HG02870 (cell line): ENCODE measurements around the gene AKT2.
A peak's percentile ranks its signal among the peaks of the same experiment; 100 is the strongest.

Source experiments
- ATAC-seq: cut with Tn5 transposase; IDR thresholded peaks from one replicate; pipeline ENCODE4 v1.9.1; 2021; ENCODE audit warnings: mild to moderate bottlenecking, moderate library complexity; ENCODE audit not compliant: unreplicated experiment

Gene AKT2

DNA sequence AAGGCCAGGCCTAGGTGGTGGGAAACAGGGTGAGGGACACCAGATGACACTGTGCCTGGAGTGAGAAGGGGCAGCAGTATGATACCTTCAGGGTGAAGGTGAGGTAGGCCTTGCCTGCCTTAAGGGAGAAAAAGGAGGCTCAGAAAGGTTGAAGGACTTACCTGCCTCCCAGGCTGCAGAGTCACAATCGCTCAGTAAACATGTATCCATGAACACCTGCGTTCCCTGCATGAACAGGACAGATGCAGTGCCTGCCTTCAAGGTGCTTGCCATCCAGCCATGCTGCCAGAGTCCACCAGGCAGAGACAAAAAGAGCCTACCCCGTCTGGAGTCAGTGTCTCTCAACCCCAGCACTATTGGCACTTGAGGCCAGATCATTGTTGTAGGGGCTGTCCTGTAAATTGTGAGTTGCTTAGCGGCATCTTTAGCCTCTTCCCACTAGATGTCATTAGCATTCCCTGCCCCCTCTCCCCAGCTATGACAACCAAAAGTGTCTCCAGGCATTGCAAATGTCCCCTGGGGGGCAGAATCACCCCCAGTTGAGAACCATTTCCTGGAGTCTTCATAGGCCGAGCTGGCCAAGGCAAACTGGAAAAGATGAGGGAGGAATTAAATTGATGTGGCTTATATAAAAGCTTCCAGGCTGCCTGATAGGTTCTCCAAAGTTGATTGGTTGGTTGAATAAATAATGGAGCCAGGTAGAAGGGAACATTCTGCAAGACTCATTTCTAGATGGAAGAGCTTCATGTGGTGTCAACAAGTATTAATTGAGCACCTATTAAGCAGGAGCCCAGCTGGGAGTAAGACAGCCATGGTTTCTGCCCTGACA is 92.2 kb downstream of the AKT2 start:
- ATAC-seq = no peak

DNA sequence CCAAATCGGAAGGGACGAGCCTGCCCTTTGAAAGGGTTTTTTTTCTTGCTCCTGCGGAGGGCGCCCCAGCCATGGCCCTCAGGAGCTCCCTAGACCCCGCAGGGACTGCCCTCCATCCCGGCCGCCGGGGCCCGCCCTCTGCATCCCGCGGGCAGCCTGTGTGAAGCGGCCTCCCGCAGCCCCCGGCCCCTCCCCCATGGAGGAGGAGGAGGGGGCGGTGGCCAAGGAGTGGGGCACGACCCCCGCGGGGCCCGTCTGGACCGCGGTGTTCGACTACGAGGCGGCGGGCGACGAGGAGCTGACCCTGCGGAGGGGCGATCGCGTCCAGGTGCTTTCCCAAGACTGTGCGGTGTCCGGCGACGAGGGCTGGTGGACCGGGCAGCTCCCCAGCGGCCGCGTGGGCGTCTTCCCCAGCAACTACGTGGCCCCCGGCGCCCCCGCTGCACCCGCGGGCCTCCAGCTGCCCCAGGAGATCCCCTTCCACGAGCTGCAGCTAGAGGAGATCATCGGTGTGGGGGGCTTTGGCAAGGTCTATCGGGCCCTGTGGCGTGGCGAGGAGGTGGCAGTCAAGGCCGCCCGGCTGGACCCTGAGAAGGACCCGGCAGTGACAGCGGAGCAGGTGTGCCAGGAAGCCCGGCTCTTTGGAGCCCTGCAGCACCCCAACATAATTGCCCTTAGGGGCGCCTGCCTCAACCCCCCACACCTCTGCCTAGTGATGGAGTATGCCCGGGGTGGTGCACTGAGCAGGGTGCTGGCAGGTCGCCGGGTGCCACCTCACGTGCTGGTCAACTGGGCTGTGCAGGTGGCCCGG is 93.1 kb downstream of the AKT2 start:
- ATAC-seq = peak; percentile 25

DNA sequence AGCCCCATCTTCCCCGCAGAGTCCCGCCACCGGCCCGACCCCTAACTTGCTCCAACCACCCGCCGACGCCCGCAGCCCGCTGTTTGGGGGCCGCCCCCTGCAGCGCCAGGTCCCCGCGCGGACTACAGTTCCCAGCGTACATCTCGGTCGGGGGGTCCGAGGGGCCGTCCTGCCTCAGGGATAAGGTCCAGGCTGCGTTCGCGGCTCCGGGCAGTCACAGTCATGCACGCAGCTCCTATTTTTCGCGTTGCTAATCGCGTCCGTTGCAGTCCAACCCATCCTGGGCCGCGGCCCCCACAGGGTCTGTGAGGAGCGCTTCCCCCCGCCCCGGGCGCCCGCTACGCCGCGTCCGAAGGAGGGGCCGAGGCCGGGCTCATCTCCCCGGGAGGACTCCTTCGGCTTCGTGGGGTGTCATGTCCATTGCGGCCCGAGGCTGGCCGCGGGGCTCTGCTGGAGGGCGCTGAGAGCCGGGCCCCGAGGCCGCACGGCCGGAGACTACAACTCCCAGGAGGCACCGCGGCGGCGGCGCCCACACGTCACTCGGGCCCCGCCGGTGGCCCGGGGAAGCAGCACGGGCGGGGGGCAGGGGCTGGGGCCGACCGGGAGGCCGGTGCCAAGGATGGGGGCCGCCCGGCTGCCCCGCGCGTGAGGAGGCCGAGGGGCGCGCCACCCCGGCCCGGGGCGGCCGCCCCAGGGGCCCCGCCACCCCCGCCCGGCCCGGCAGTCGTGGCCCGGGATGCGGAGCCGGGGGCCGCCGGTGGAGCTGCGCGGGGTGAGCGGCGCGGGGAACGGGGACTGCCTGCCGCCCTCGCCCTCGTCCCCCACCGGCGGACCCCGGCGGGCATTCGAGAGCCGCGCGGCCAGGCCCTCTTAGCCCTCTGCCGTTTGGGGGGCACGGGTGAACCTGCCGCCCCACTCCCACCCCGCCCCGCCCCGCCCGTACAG is 94.0 kb downstream of the AKT2 start, which contains the start of gene MAP3K10:
MAP3K10 (plus strand) TSS at position 536 of the 945 bp plus-strand sequence. CDS start 606 bp downstream, outside the sequence.
- peak; percentile 75 for ATAC-seq

DNA sequence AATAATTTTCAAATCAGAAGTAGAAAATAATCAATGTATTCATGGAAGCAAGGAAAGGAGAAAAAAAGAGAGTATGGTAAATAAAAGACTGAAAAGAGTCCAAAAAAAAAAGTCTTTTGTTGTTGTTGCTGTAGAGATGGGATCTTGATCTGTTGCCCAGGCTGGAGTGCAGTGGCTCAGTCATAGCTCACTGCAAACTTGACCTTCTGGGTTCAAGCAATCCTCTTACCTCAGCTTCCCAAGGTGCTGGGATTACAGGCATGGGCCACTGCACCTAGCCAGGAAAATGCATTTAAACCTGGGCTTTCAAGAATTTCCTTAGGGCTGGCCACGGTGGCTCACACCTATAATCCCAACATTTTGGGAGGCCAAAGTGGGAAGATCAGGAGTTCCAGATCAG is 100.9 kb downstream of the AKT2 start:
- no peak for ATAC-seq
